HepG2 (cell line): ENCODE data around the gene RRP8. TPM values are rescaled to one million over a fixed set of nuclear protein-coding genes. Genes with fewer than 3 reads are reported as not detected.

Experiments used
- ATAC-seq: fragments of 200-7000 bp; cut with Tn5 transposase; 3 replicates; pipeline ENCODE4 v1.9.1; 2020; ENCODE audit warnings: mild to moderate bottlenecking, moderate library complexity
- BruUV-seq: library from RNA; stranded (reverse); fragments of 400-500 nt; replicated peaks from 2 replicates; lab custom pipeline; 2021; lab: Mats Ljungman, UMichigan
- CTCF ChIA-PET: fragments of 300-600 bp; formaldehyde crosslinking; extraction: SDS; loops from one replicate; lab custom pipeline; 2021; ENCODE audit warnings: low total read pairs, inconsistent platforms, low intra/inter-chr PET ratio; lab: Yijun Ruan, JAX
- POLR2A ChIA-PET: fragments of 350-600 bp; sonication (Branson Sonifier 250); formaldehyde crosslinking; loops from one replicate; lab custom pipeline; 2020; ENCODE audit warnings: antibody characterized with exemption, inconsistent platforms; lab: Yijun Ruan, JAX
- DNase-seq: peaks from one replicate; pipeline ENCODE4 v3.0.0-alpha.2; 2015; ENCODE audit warnings: low spot score
- FAIRE-seq: peaks from 3 replicates; lab custom pipeline; 2011; peaks lifted over from hg19 to GRCh38; lab: Jason Lieb, UNC
- H2AFZ ChIP-seq: one replicate; pipeline ENCODE4 v1.6.1; 2011; ENCODE audit warnings: low read length, inconsistent platforms
- H3K27ac ChIP-seq: fragments of 300-600 bp; 3 replicates; pipeline ENCODE4 v1.8.0; 2011; ENCODE audit warnings: mixed run types, mild to moderate bottlenecking, mixed read lengths, low read length, inconsistent platforms; ENCODE audit not compliant: insufficient read depth; ENCODE audit errors: extremely low read length
- H3K27me3 ChIP-seq, 2 experiments: fragments of 200-600 bp in 1 of 2; 2 replicates in 1 of 2; 3 replicates in 1 of 2; pipeline versions ENCODE4 v1.6.0 to v1.8.0; 2011; ENCODE audit warnings: low read length in 2 of 2, mild to moderate bottlenecking in 2 of 2, moderate library complexity in 2 of 2, inconsistent platforms in 1 of 2; ENCODE audit not compliant: insufficient read depth in 2 of 2, control insufficient read depth in 1 of 2
- H3K36me3 ChIP-seq, 2 experiments: fragments of 200-600 bp in 1 of 2; replicated peaks in 1 of 2; 2 replicates in 1 of 2; 3 replicates in 1 of 2; pipeline versions ENCODE4 v1.5.1 to v1.8.0; 2011; ENCODE audit warnings: low read length in 2 of 2, inconsistent platforms in 1 of 2; ENCODE audit not compliant: insufficient read depth in 2 of 2, control insufficient read depth in 1 of 2
- H3K4me1 ChIP-seq: 2 replicates; pipeline ENCODE4 v1.5.1; 2012; ENCODE audit warnings: low read length, inconsistent platforms; ENCODE audit not compliant: insufficient read depth
- H3K4me2 ChIP-seq: 2 replicates; pipeline ENCODE4 v1.6.0; 2011; ENCODE audit warnings: low read depth, low read length, inconsistent platforms
- H3K4me3 ChIP-seq, 3 experiments: fragments of 200-600 bp in 1 of 3; sonication (generic), shearing (Covaris generic) in 1 of 3; replicated peaks in 1 of 3; 2 replicates each; pipeline ENCODE4 v1.5.1; 2011 to 2016; ENCODE audit warnings: low read length in 3 of 3, inconsistent platforms in 2 of 3, low read depth in 2 of 3, mild to moderate bottlenecking in 2 of 3, control low read depth in 1 of 3, mixed read lengths in 1 of 3; ENCODE audit not compliant: insufficient read depth in 1 of 3
- H3K79me2 ChIP-seq: one replicate; pipeline ENCODE4 v1.6.1; 2011; ENCODE audit warnings: low read length, inconsistent platforms; ENCODE audit not compliant: insufficient read depth
- H3K9ac ChIP-seq: 2 replicates; pipeline ENCODE4 v1.6.0; 2011; ENCODE audit warnings: mild to moderate bottlenecking, low read depth, low read length, inconsistent platforms; ENCODE audit not compliant: insufficient read depth
- H3K9me3 ChIP-seq: 2 replicates; pipeline ENCODE4 v1.5.1; 2012; ENCODE audit warnings: mild to moderate bottlenecking, low read length
- H4K20me1 ChIP-seq: 2 replicates; pipeline ENCODE4 v1.6.0; 2011; ENCODE audit warnings: inconsistent platforms, mild to moderate bottlenecking, low read length, moderate library complexity; ENCODE audit not compliant: insufficient read depth
- ELF3 ChIP-seq: IDR thresholded peaks from 2 replicates; pipeline ENCODE4 v1.6.1; 2016; ENCODE audit warnings: missing genetic modification reagents, missing compliant biosample characterization
- NBN ChIP-seq: fragments of 450-650 bp; conservative IDR thresholded peaks from 2 replicates; pipeline ENCODE4 v1.6.1; 2017
- RAD51 ChIP-seq: fragments of 450-650 bp; IDR thresholded peaks from 2 replicates; pipeline ENCODE4 v1.6.1; 2016; ENCODE audit warnings: borderline replicate concordance
- ZNF275 ChIP-seq: sonication (generic); formaldehyde crosslinking; IDR thresholded peaks from 2 replicates; pipeline ENCODE4 v1.8.0; 2022; ENCODE audit warnings: missing genetic modification reagents, mild to moderate bottlenecking, inconsistent platforms, borderline replicate concordance
- WGBS: methylation state at CpG from one replicate; pipeline ENCODE4 v1.1.6; 2017; ENCODE audit warnings: low lambda C conversion rate; 5-methylcytosine and 5-hydroxymethylcytosine counted together
- in situ Hi-C: cut with HindIII; loops from 2 replicates; pipeline ENCODE4 v1.10.0; 2017; ENCODE audit warnings: low pct_unique_long_range_greater_than_20kb; ENCODE audit not compliant: extremely low pct_ligation_motif_present
- intact Hi-C: fragments of 100-400 bp; cut with micrococcal nuclease; formaldehyde crosslinking; loops from one replicate; pipeline ENCODE4 v1.10.0; 2022; ENCODE audit not compliant: unreplicated experiment
- polyA plus RNA-seq, 8 experiments: library from polyadenylated mRNA; depleted of rRNA in 3 of 8; stranded (reverse) in 7 of 8; unstranded in 1 of 8; fragments of >200 nt; fragmentation: Illumina TruSeq in 4 of 8; extraction: Trizol in 4 of 8; gene quantifications; 2 replicates each; pipeline versions ENCODE4 v1.2.1 to v1.2.3, GENCODE V29; 2011 to 2016; ENCODE audit warnings: low read depth in 4 of 8, missing spikeins in 1 of 8, mixed read lengths in 1 of 8; ENCODE audit not compliant: insufficient read depth in 1 of 8
- total RNA-seq, 5 experiments: library from RNA; depleted of rRNA; stranded (reverse); fragments of >200 nt; fragmentation: Illumina TruSeq; extraction: Trizol; gene quantifications; 2 replicates each; pipeline ENCODE4 v1.2.3, GENCODE V29; 2016; ENCODE audit warnings: low read depth in 1 of 5
- TF ChIP-seq, protein P1 (sequence below): sonication (generic); formaldehyde crosslinking; IDR thresholded peaks from 2 replicates; pipeline ENCODE4 v1.4.0; 2020; ENCODE audit warnings: missing genetic modification reagents

Gene RRP8
- total and polyA plus RNA-seq, 2 of the 13 experiments (the other 11 are each of a cell fraction or from before 2014, with no cell fraction given): 7.2 to 21.6 TPM

GRCh38 chr11:6554828-6555706 is 48.3 kb downstream of the RRP8 start:
- H3K9me3 ChIP-seq: no peaks in the 10 kb centered on the region
- no peaks in the 10 kb centered on the region for H3K36me3 ChIP-seq
- FAIRE-seq (no peak), ATAC-seq (no peak), DNase-seq (no peak)
- H3K4me3 ChIP-seq: no peak overlapping the region
- no peak overlapping the region for H3K4me2 ChIP-seq
- no peak overlapping the region for H2AFZ ChIP-seq
- H3K27ac ChIP-seq: no peak overlapping the region
- CTCF ChIA-PET: no interaction called here
- intact Hi-C loops (no loop called here), in situ Hi-C loops (no loop called here)
- H3K9ac ChIP-seq: no peak overlapping the region
- H3K4me1 ChIP-seq: no peaks in the 10 kb centered on the region
- BruUV-seq: no TSS peak
- H3K79me2 ChIP-seq: no peaks in the 10 kb centered on the region
- POLR2A ChIA-PET: no interaction called here
- whole genome bisulfite sequencing: 92% methylated on average over 5 of the region's 5 CpGs
- no peaks in the 10 kb centered on the region for H3K27me3 ChIP-seq
- TF ChIP-seq ELF3 (CRISPR knock-in tag) (no peak), RAD51 (no peak), ZNF275 (no peak), NBN (no peak)
- TF ChIP-seq, protein P1, sequence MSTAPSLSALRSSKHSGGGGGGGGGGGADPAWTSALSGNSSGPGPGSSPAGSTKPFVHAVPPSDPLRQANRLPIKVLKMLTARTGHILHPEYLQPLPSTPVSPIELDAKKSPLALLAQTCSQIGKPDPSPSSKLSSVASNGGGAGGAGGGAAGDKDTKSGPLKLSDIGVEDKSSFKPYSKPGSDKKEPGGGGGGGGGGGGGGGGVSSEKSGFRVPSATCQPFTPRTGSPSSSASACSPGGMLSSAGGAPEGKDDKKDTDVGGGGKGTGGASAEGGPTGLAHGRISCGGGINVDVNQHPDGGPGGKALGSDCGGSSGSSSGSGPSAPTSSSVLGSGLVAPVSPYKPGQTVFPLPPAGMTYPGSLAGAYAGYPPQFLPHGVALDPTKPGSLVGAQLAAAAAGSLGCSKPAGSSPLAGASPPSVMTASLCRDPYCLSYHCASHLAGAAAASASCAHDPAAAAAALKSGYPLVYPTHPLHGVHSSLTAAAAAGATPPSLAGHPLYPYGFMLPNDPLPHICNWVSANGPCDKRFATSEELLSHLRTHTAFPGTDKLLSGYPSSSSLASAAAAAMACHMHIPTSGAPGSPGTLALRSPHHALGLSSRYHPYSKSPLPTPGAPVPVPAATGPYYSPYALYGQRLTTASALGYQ (CRISPR knock-in tag): no peak
- H4K20me1 ChIP-seq: no peaks in the 10 kb centered on the region
